Measurements from ENCODE around the gene HM13. TPM values are rescaled to one million over a fixed set of nuclear protein-coding genes. Genes with fewer than 3 reads are reported as not detected.

HM13 gene
- total and polyA plus RNA-seq, 2 of the 13 experiments (the other 11 are each of a cell fraction or from before 2014, with no cell fraction given) = 118 to 243 TPM

DNA sequence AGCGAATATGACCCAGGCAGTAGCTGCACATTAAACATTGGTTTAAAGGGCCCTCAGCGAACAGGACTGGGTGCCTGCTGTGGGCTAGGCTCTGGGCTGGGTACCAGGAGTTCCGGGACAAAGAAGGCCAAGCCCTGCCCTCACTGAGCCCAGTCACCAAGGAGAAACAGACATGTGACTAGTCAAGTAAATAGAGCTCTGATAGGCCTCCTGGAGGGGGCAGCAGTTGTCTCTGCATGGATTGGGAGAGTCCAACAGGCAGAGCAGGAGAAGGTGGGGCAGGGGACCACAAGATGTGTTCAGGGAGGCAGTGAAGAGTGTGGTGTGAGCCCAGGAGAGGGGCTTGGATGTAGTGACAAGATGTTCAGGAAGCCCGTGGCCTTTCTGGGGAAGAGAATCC is 3.1 kb downstream of the HM13 start (continued):
- TF ChIP-seq STAG1 (CRISPR knock-in tag; IDR thresholded peaks at IDR 0.05) = peak; percentile 42
- TF ChIP-seq ZBTB3 (CRISPR knock-in tag; IDR thresholded peaks at IDR 0.05; ENCODE audit: borderline replicate concordance, low read depth) = no peak
- no peak for TF ChIP-seq PAWR (CRISPR knock-in tag; IDR thresholded peaks at IDR 0.05; ENCODE audit: borderline replicate concordance)
- no peak for TF ChIP-seq NR0B2 (CRISPR knock-in tag; IDR thresholded peaks at IDR 0.05)
- TF ChIP-seq GATA4 (IDR thresholded peaks at IDR 0.05; ENCODE audit: borderline replicate concordance, low read depth) = no peak
- no peak for TF ChIP-seq TBP (CRISPR knock-in tag; IDR thresholded peaks at IDR 0.05)
- TF ChIP-seq ZNF772 (CRISPR knock-in tag; IDR thresholded peaks at IDR 0.05) = no peak
- TF ChIP-seq TGIF2 (CRISPR knock-in tag; IDR thresholded peaks at IDR 0.05) = no peak
- TF ChIP-seq ZIK1 (CRISPR knock-in tag; IDR thresholded peaks at IDR 0.05; ENCODE audit: borderline replicate concordance, low read depth) = no peak
- TF ChIP-seq, protein P1, sequence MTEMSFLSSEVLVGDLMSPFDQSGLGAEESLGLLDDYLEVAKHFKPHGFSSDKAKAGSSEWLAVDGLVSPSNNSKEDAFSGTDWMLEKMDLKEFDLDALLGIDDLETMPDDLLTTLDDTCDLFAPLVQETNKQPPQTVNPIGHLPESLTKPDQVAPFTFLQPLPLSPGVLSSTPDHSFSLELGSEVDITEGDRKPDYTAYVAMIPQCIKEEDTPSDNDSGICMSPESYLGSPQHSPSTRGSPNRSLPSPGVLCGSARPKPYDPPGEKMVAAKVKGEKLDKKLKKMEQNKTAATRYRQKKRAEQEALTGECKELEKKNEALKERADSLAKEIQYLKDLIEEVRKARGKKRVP (CRISPR knock-in tag; IDR thresholded peaks at IDR 0.05) = 0 out of 4 replicates have a peak, but pooled peaks of 1 of the 2 experiments have one; percentile 11
- TF ChIP-seq ESRRA (CRISPR knock-in tag; IDR thresholded peaks at IDR 0.05; ENCODE audit: low read depth) = no peak
- TF ChIP-seq ZNF326 (CRISPR knock-in tag; IDR thresholded peaks at IDR 0.05; ENCODE audit: borderline replicate concordance) = no peak; the same call in 1 of the 2 replicates
- no peak for TF ChIP-seq ZNF121 (CRISPR knock-in tag; IDR thresholded peaks at IDR 0.05)
- TF ChIP-seq, protein P2, sequence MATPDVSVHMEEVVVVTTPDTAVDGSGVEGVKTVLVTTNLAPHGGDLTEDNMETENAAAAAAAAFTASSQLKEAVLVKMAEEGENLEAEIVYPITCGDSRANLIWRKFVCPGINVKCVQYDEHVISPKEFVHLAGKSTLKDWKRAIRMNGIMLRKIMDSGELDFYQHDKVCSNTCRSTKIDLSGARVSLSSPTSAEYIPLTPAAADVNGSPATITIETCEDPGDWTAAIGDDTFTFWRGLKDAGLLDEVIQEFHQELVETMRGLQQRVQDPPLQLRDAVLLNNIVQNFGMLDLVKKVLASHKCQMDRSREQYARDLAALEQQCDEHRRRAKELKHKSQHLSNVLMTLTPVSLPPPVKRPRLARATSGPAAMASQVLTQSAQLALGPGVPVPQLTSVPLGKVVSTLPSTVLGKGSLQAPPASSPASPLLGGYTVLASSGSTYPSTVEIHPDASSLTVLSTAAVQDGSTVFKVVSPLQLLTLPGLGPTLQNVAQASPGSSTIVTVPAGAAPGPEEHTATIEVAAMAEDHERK (CRISPR knock-in tag; IDR thresholded peaks at IDR 0.05; ENCODE audit: low read depth) = no peak
- TF ChIP-seq ZNF382 (CRISPR knock-in tag; IDR thresholded peaks at IDR 0.05; ENCODE audit: borderline replicate concordance) = no peak
- no peak for TF ChIP-seq HBP1 (CRISPR knock-in tag; IDR thresholded peaks at IDR 0.05; ENCODE audit: low read depth)
- no peak for TF ChIP-seq ZEB1 (IDR thresholded peaks at IDR 0.05; ENCODE audit: insufficient replicate concordance, low read depth)
- no peak for TF ChIP-seq ZNF549 (CRISPR knock-in tag; IDR thresholded peaks at IDR 0.05)
- TF ChIP-seq TCF7 (IDR thresholded peaks at IDR 0.05; ENCODE audit: low read depth) = no peak
- no peak for TF ChIP-seq ZNF101 (CRISPR knock-in tag; IDR thresholded peaks at IDR 0.05; ENCODE audit: borderline replicate concordance, low read depth)
- no peak for TF ChIP-seq ZNF629 (CRISPR knock-in tag; conservative IDR thresholded peaks at IDR 0.05)
- TF ChIP-seq SKIL (CRISPR knock-in tag; IDR thresholded peaks at IDR 0.05; ENCODE audit: borderline replicate concordance) = no peak
- no peak for TF ChIP-seq LBX2 (CRISPR knock-in tag; IDR thresholded peaks at IDR 0.05; ENCODE audit: borderline replicate concordance)
- TF ChIP-seq MAX (IDR thresholded peaks at IDR 0.05) = peak; percentile 31; the same call in 1 of the 2 replicates

All from HepG2 (cell line).